ENCODE data around the gene CRYZ.
"Not testable (repeated sequence)": the region's sequence is repeated elsewhere in the genome, so short reads cannot be mapped to it uniquely, and the experiment has no call there.

CRYZ gene

GRCh38 chr1:74681851-74682250, 51.0 kb downstream of the CRYZ start:
- DNase-seq (ENCODE audit: extremely low read depth in 1 of 2, low read depth in 1 of 2) = no peak

GRCh38 chr1:74681449-74681848, 51.4 kb downstream of the CRYZ start:
- DNase-seq (ENCODE audit: extremely low read depth in 1 of 2, low read depth in 1 of 2) = no peak

GRCh38 chr1:74681001-74681400, 51.8 kb downstream of the CRYZ start:
- DNase-seq (ENCODE audit: extremely low read depth in 1 of 2, low read depth in 1 of 2) = no peak

- DNase-seq (ENCODE audit: extremely low read depth in 1 of 2, low read depth in 1 of 2) = no peak
Observed at GRCh38 chr1:74679811-74680210, 53.0 kb downstream of the CRYZ start.

GRCh38 chr1:74677926-74678325, 54.9 kb downstream of the CRYZ start:
- no peak for DNase-seq (ENCODE audit: extremely low read depth in 1 of 2, low read depth in 1 of 2)

GRCh38 chr1:74674278-74675048, 58.4 kb downstream of the CRYZ start:
- DNase-seq (ENCODE audit: extremely low read depth in 1 of 2, low read depth in 1 of 2) = no peak

- DNase-seq (ENCODE audit: extremely low read depth in 1 of 2, low read depth in 1 of 2) = no peak
Observed at GRCh38 chr1:74673351-74674111, 59.3 kb downstream of the CRYZ start, which contains the start of gene ERICH3. ERICH3 (minus strand) TSS chr1:74673792; CDS start chr1:74673519, 273 bp downstream.

- not testable (repeated sequence) for DNase-seq (ENCODE audit: extremely low read depth in 1 of 2, low read depth in 1 of 2)
Observed at GRCh38 chr1:74670866-74671265, 62.0 kb downstream of the CRYZ start.

All from activated CD8-positive, alpha-beta memory T cell treated with anti-CD3 and anti-CD28 coated beads for 1 hour (primary cell).